ENCODE results near the gene EVX2. TPM values are rescaled to one million over a fixed set of nuclear protein-coding genes. Genes with fewer than 3 reads are reported as not detected.

EVX2 gene
- total RNA-seq, 4 donors from 2014 or later, result not detected

- Histone ChIP-seq H3K27me3 (peaks cover 0 to 83% of the 10 kb centered on the region in 2 donors), H3K9me3 (no peaks in the 10 kb centered on the region), H3K4me3 (peak overlapping the region in 3 of 4 donors; percentile 12 to 44 (median 37)), H3K4me1 (peaks cover 0 to 34% (median 3%) of the 10 kb centered on the region in 4 donors), H3K36me3 (no peaks in the 10 kb centered on the region), H3K27ac (no peak overlapping the region)
- TF ChIP-seq POLR2A (IDR thresholded peaks at IDR 0.05) (no peak), CTCF (IDR thresholded peaks at IDR 0.05) (no peak)
- DNase-seq, result peak in 2 of 3 donors; percentile 40 to 53
These were observed 9.6 kb upstream of the EVX2 start for GRCh38 chr2:176093145-176093897.

GRCh38 chr2:176092270-176093144 lies 8.7 kb upstream of the EVX2 start, which contains the start of gene HOXD13:
TSS of gene HOXD13 (plus strand) at chr2:176092721. CDS start at chr2:176092891, 170 bp downstream.
- Histone ChIP-seq H3K4me1 (peaks cover 0 to 35% (median 6%) of the 10 kb centered on the region in 4 donors), H3K4me3 (peak within 1 kb of the TSS in 3 of 4 donors; percentile 12 to 44 (median 37)), H3K27ac (no peak within 1 kb of the TSS), H3K27me3 (peaks cover 0 to 81% of the 10 kb centered on the region in 2 donors), H3K9me3 (no peaks in the 10 kb centered on the region), H3K36me3 (no peaks in the 10 kb centered on the region)
- no peak for TF ChIP-seq CTCF (IDR thresholded peaks at IDR 0.05)
- no peak for TF ChIP-seq POLR2A (IDR thresholded peaks at IDR 0.05)
- peak in 2 of 3 donors; percentile 37 to 53 for DNase-seq

GRCh38 chr2:176091329-176092258 lies 7.8 kb upstream of the EVX2 start:
- Histone ChIP-seq H3K9me3 (no peaks in the 10 kb centered on the region), H3K4me3 (no peak overlapping the region), H3K36me3 (no peaks in the 10 kb centered on the region), H3K4me1 (peaks cover 0 to 26% (median 6%) of the 10 kb centered on the region in 4 donors), H3K27me3 (peaks cover 0 to 81% of the 10 kb centered on the region in 2 donors), H3K27ac (no peak overlapping the region)
- peak in 1 of 3 donors; percentile 47 for DNase-seq
- TF ChIP-seq POLR2A (IDR thresholded peaks at IDR 0.05), result no peak

GRCh38 chr2:176090862-176091261 lies 7.1 kb upstream of the EVX2 start:
- Histone ChIP-seq H3K9me3 (no peaks in the 10 kb centered on the region), H3K4me1 (peaks cover 0 to 22% (median 6%) of the 10 kb centered on the region in 4 donors), H3K27ac (no peak overlapping the region), H3K27me3 (peaks cover 0 to 83% of the 10 kb centered on the region in 2 donors), H3K4me3 (no peak overlapping the region), H3K36me3 (no peaks in the 10 kb centered on the region)
- no peak for TF ChIP-seq POLR2A (IDR thresholded peaks at IDR 0.05)
- TF ChIP-seq CTCF (IDR thresholded peaks at IDR 0.05), result no peak
- no peak for DNase-seq

- DNase-seq, result no peak
- Histone ChIP-seq H3K36me3 (no peaks in the 10 kb centered on the region), H3K4me1 (peaks cover 0 to 22% (median 6%) of the 10 kb centered on the region in 4 donors), H3K27me3 (peaks cover 0 to 83% of the 10 kb centered on the region in 2 donors), H3K27ac (no peak overlapping the region), H3K9me3 (no peaks in the 10 kb centered on the region), H3K4me3 (no peak overlapping the region)
- TF ChIP-seq POLR2A (IDR thresholded peaks at IDR 0.05) (no peak), CTCF (IDR thresholded peaks at IDR 0.05) (no peak)
These were observed 6.2 kb upstream of the EVX2 start for GRCh38 chr2:176089843-176090395.

Data from Peyer's patch (tissue), 4 donors.